SK-N-SH (cell line): Measurements from ENCODE around the gene RSU1. TPM values are rescaled to one million over a fixed set of nuclear protein-coding genes. Genes with fewer than 3 reads are reported as not detected.

Experiments used
- CTCF ChIA-PET: fragments of 300-600, 350-600 bp; formaldehyde crosslinking; extraction: SDS; loops from one replicate; lab custom pipeline; 2021; lab: Yijun Ruan, JAX
- POLR2A ChIA-PET: fragments of 350-600 bp; sonication (Branson Sonifier 250); formaldehyde crosslinking; extraction: SDS; loops from one replicate; lab custom pipeline; 2020; ENCODE audit warnings: antibody characterized with exemption, inconsistent platforms; lab: Yijun Ruan, JAX
- DNase-seq: peaks from one replicate; pipeline ENCODE4 v3.0.0; 2012
- H2AFZ ChIP-seq: fragments of 200-600 bp; sonication (generic); 2 replicates; pipeline ENCODE4 v1.8.1; 2016; ENCODE audit warnings: antibody characterized with exemption, mild to moderate bottlenecking, low read depth
- H3F3A ChIP-seq: fragments of 200-600 bp; sonication (generic); replicated peaks from 2 replicates; pipeline ENCODE3; 2016; ENCODE audit warnings: antibody characterized with exemption, mild to moderate bottlenecking; ENCODE audit not compliant: insufficient read depth
- H3K27ac ChIP-seq, 2 experiments: fragments of 200-500 bp in 1 of 2; fragments of 200-600 bp in 1 of 2; sonication (Bioruptor generic) in 1 of 2; sonication (generic), shearing (Covaris generic) in 1 of 2; 2 replicates each; pipeline versions ENCODE4 v1.5.1 to v1.6.1; 2014 to 2016; ENCODE audit warnings: low read depth in 2 of 2, inconsistent platforms in 1 of 2, low read length in 1 of 2, mild to moderate bottlenecking in 1 of 2, mixed read lengths in 1 of 2
- H3K27me3 ChIP-seq: fragments of 200-600 bp; sonication (generic), shearing (Covaris generic); 2 replicates; pipeline ENCODE4 v1.6.1; 2016; ENCODE audit warnings: mixed run types; ENCODE audit not compliant: insufficient read depth
- H3K36me3 ChIP-seq, 2 experiments: fragments of 200-500 bp in 1 of 2; fragments of 200-600 bp in 1 of 2; sonication (Bioruptor generic) in 1 of 2; sonication (generic) in 1 of 2; replicated peaks in 1 of 2; 2 replicates each; pipeline versions ENCODE3 to v1.5.1; 2014 to 2016; ENCODE audit warnings: low read length in 1 of 2, mild to moderate bottlenecking in 1 of 2; ENCODE audit not compliant: insufficient read depth in 2 of 2, control insufficient read depth in 1 of 2
- H3K4me1 ChIP-seq, 2 experiments: fragments of 200-500 bp in 1 of 2; fragments of 200-600 bp in 1 of 2; sonication (Bioruptor generic) in 1 of 2; sonication (generic), shearing (Covaris generic) in 1 of 2; 2 replicates each; pipeline versions ENCODE4 v1.5.1 to v1.6.1; 2014 to 2016; ENCODE audit warnings: low read depth in 1 of 2, low read length in 1 of 2, mixed run types in 1 of 2; ENCODE audit not compliant: insufficient read depth in 2 of 2, control insufficient read depth in 1 of 2
- H3K4me2 ChIP-seq: fragments of 200-600 bp; sonication (generic), shearing (Covaris generic); 2 replicates; pipeline ENCODE4 v1.6.1; 2017; ENCODE audit warnings: mixed run types
- H3K4me3 ChIP-seq, 2 experiments: fragments of 200-500 bp in 1 of 2; fragments of 200-600 bp in 1 of 2; sonication (Bioruptor generic) in 1 of 2; sonication (generic), shearing (Covaris generic) in 1 of 2; 2 replicates each; pipeline versions ENCODE4 v1.5.1 to v1.8.1; 2014 to 2016; ENCODE audit warnings: low read depth in 2 of 2, inconsistent platforms in 1 of 2, low read length in 1 of 2, mild to moderate bottlenecking in 1 of 2, mixed read lengths in 1 of 2, moderate library complexity in 1 of 2
- H3K79me2 ChIP-seq: fragments of 200-600 bp; sonication (generic); 2 replicates; pipeline ENCODE4 v1.8.1; 2017; ENCODE audit warnings: mild to moderate bottlenecking; ENCODE audit not compliant: insufficient read depth
- H3K9ac ChIP-seq: fragments of 200-600 bp; sonication (generic); 2 replicates; pipeline ENCODE4 v1.6.1; 2017; ENCODE audit warnings: mixed run types
- H3K9me2 ChIP-seq: fragments of 200-600 bp; sonication (generic); 2 replicates; pipeline ENCODE4 v1.6.1; 2017; ENCODE audit warnings: mixed run types
- H3K9me3 ChIP-seq: fragments of 200-600 bp; sonication (generic); 2 replicates; pipeline ENCODE4 v1.6.1; 2017; ENCODE audit warnings: mixed run types, mild to moderate bottlenecking, moderate library complexity
- H4K20me1 ChIP-seq: fragments of 200-600 bp; sonication (generic); 2 replicates; pipeline ENCODE4 v1.6.1; 2017; ENCODE audit warnings: mild to moderate bottlenecking, mixed run types; ENCODE audit not compliant: insufficient read depth
- EP300 ChIP-seq, 2 experiments: IDR thresholded peaks; 2 replicates each; pipeline versions ENCODE4 v1.4.0 to v1.6.1; 2012; ENCODE audit warnings: borderline replicate concordance in 1 of 2, low read depth in 1 of 2, low read length in 1 of 2
- EZH2phosphoT487 ChIP-seq: fragments of 200-600 bp; sonication (generic); IDR thresholded peaks from 2 replicates; pipeline ENCODE4 v1.6.1; 2017; ENCODE audit warnings: low read depth, mixed run types, mild to moderate bottlenecking, antibody characterized with exemption, moderate library complexity, borderline replicate concordance
- FOXJ3 ChIP-seq: sonication (generic); formaldehyde crosslinking; IDR thresholded peaks from 2 replicates; pipeline ENCODE4 v1.5.1; 2020; ENCODE audit warnings: mild to moderate bottlenecking, missing genetic modification reagents
- FOXM1 ChIP-seq: IDR thresholded peaks from 2 replicates; pipeline ENCODE4 v1.4.0; 2012; ENCODE audit warnings: low read depth, mild to moderate bottlenecking
- GATA2 ChIP-seq: sonication (generic); formaldehyde crosslinking; IDR thresholded peaks from 2 replicates; pipeline ENCODE4 v1.5.0; 2020; ENCODE audit warnings: mild to moderate bottlenecking, missing genetic modification reagents
- JUND ChIP-seq: IDR thresholded peaks from 2 replicates; pipeline ENCODE4 v1.4.0; 2012
- MAX ChIP-seq: IDR thresholded peaks from 2 replicates; pipeline ENCODE4 v1.4.0; 2012; ENCODE audit warnings: low read depth
- MEF2A ChIP-seq: IDR thresholded peaks from 2 replicates; pipeline ENCODE4 v1.4.0; 2012; ENCODE audit warnings: low read depth, borderline replicate concordance
- NFIC ChIP-seq: IDR thresholded peaks from 2 replicates; pipeline ENCODE4 v1.4.0; 2012; ENCODE audit warnings: borderline replicate concordance
- NRF1 ChIP-seq: IDR thresholded peaks from 2 replicates; pipeline ENCODE4 v1.6.1; 2012; ENCODE audit warnings: low read depth, mild to moderate bottlenecking, low read length
- PBX3 ChIP-seq: IDR thresholded peaks from 2 replicates; pipeline ENCODE4; 2012
- RAD21 ChIP-seq: IDR thresholded peaks from 2 replicates; pipeline ENCODE4 v1.6.1; 2012; ENCODE audit warnings: mild to moderate bottlenecking, low read length
- RCOR1 ChIP-seq: fragments of 150-350 bp; IDR thresholded peaks from 2 replicates; pipeline ENCODE4 v1.6.1; 2017; ENCODE audit warnings: antibody characterized with exemption, low read length
- RXRA ChIP-seq: IDR thresholded peaks from 2 replicates; pipeline ENCODE4 v1.4.0; 2012; ENCODE audit warnings: low read depth, mild to moderate bottlenecking, borderline replicate concordance
- TEAD4 ChIP-seq: IDR thresholded peaks from 2 replicates; pipeline ENCODE4 v1.4.0; 2012; ENCODE audit warnings: mild to moderate bottlenecking, borderline replicate concordance; ENCODE audit not compliant: insufficient read depth
- YY1 ChIP-seq: IDR thresholded peaks from 2 replicates; pipeline ENCODE4 v1.4.0; 2012; ENCODE audit warnings: low read depth, mild to moderate bottlenecking
- WGBS: methylation state at CpG from one replicate; pipeline ENCODE4 v1.1.6; 2017; ENCODE audit warnings: low lambda C conversion rate; 5-methylcytosine and 5-hydroxymethylcytosine counted together
- polyA plus RNA-seq, 3 experiments: library from polyadenylated mRNA; depleted of rRNA; stranded (reverse); fragments of >200 nt; gene quantifications; 2 replicates each; pipeline ENCODE4 v1.2.3, GENCODE V29; 2012

The RSU1 gene
- polyA plus RNA-seq, 1 of the 3 experiments (the other 2 are of a cell fraction), result 59.8 TPM

- no peak for TF ChIP-seq MEF2A
- no peak for TF ChIP-seq NFIC
- TF ChIP-seq YY1, result no peak
- no peak for TF ChIP-seq EP300 (IDR thresholded peaks at IDR 0.05; ENCODE audit: borderline replicate concordance in 1 of 2, low read depth in 1 of 2, low read length in 1 of 2)
- no peak for TF ChIP-seq NRF1
- no peak for TF ChIP-seq TEAD4
- TF ChIP-seq EZH2phosphoT487, result no peak
- TF ChIP-seq FOXM1, result no peak
- TF ChIP-seq GATA2, result no peak
- no peak for TF ChIP-seq RCOR1
- no peak for TF ChIP-seq JUND
- no peak for TF ChIP-seq MAX
- no peak for TF ChIP-seq PBX3
- no peak overlapping the region for H3K27ac ChIP-seq
- DNase-seq, result no peak
- no peaks in the 10 kb centered on the region for H3K79me2 ChIP-seq
- no peak overlapping the region for H2AFZ ChIP-seq
- no peaks in the 10 kb centered on the region for H3K9me3 ChIP-seq
- H3K4me1 ChIP-seq, result no peaks in the 10 kb centered on the region
- H4K20me1 ChIP-seq, result no peaks in the 10 kb centered on the region
- H3K27me3 ChIP-seq, result no peaks in the 10 kb centered on the region
- H3K9me2 ChIP-seq, result no peaks in the 10 kb centered on the region
- WGBS, result 96% methylated on average over 1 of the region's 1 CpG
- no peak overlapping the region for H3K9ac ChIP-seq
- POLR2A ChIA-PET, result no interaction called here
- H3F3A ChIP-seq, result no peaks in the 10 kb centered on the region
- no peak overlapping the region for H3K4me2 ChIP-seq
- no peak overlapping the region for H3K4me3 ChIP-seq
- CTCF ChIA-PET, result interaction anchor here (1.2 kb wide), 1 partner anchor 36 kb away, joined by 4 read pairs; no protein-coding TSS in a partner anchor
- H3K36me3 ChIP-seq, result peaks cover 0 to 21% of the 10 kb centered on the region in 2 experiments
Observed at GRCh38 chr10:16689227-16689626, 128.0 kb downstream of the RSU1 start.

- no peaks in the 10 kb centered on the region for H3K27me3 ChIP-seq
- H4K20me1 ChIP-seq, result no peaks in the 10 kb centered on the region
- no peak overlapping the region for H3K4me3 ChIP-seq
- no peak overlapping the region for H3K9ac ChIP-seq
- DNase-seq, result no peak
- H3K9me3 ChIP-seq, result no peaks in the 10 kb centered on the region
- no peaks in the 10 kb centered on the region for H3K9me2 ChIP-seq
- 75% methylated on average over 2 of the region's 2 CpGs for WGBS
- CTCF ChIA-PET, result interaction anchor here (0.7 to 1.3 kb wide), 2 partner anchors 39 to 78 kb away, joined by 3 read pairs; no protein-coding TSS in a partner anchor
- POLR2A ChIA-PET, result no interaction called here
- no peak overlapping the region for H3K27ac ChIP-seq
- H3K79me2 ChIP-seq, result no peaks in the 10 kb centered on the region
- TF ChIP-seq RAD21 (no peak), FOXJ3 (CRISPR knock-in tag) (no peak), EZH2phosphoT487 (no peak), RXRA (no peak)
- TF ChIP-seq, all 33 proteins: peak for 0
- Histone ChIP-seq H3F3A (no peaks in the 10 kb centered on the region), H3K4me1 (no peaks in the 10 kb centered on the region), H2AFZ (no peak overlapping the region), H3K36me3 (peaks cover 0 to 17% of the 10 kb centered on the region in 2 experiments), H3K4me2 (no peak overlapping the region)
Observed at GRCh38 chr10:16686054-16686902, 130.9 kb downstream of the RSU1 start.
